Measurements from ENCODE around the gene ZNF592.

DNA sequence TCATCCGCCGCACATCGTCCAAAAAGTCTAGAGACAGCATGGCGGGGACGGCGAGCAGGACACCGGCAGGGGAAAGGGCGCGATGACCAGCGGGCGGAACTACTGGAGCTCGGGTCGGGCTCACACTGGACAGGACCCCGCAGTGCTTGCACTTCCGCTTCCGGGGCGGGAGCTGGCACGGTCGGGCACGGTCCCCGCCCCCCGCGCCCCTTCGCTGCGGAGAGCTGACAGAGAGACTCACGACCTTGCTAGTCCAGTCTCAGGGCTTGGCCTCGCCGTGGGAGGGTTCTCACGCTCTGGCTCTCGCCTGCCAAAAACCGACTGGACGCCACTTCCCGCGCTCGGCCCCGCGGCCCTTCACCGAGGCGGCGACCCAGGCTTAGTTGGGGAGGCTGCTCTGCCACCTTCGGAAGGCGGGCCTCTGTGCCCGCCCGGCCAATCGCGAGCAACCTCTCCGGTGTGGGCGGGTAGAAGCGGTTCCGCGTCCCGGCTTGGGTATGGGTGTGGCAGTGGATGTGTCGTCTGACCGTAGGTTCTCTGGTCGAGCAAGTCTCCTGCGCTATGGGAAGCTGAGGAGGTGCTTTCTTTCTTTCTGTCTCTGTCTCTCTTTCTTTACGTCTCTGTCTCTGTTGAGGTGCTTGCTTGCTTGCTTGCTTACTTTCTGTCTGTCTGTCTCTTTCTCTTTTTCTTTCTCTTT lies 32.2 kb upstream of the ZNF592 start, which contains the start of gene SEC11A:
- TF ChIP-seq, protein P1, sequence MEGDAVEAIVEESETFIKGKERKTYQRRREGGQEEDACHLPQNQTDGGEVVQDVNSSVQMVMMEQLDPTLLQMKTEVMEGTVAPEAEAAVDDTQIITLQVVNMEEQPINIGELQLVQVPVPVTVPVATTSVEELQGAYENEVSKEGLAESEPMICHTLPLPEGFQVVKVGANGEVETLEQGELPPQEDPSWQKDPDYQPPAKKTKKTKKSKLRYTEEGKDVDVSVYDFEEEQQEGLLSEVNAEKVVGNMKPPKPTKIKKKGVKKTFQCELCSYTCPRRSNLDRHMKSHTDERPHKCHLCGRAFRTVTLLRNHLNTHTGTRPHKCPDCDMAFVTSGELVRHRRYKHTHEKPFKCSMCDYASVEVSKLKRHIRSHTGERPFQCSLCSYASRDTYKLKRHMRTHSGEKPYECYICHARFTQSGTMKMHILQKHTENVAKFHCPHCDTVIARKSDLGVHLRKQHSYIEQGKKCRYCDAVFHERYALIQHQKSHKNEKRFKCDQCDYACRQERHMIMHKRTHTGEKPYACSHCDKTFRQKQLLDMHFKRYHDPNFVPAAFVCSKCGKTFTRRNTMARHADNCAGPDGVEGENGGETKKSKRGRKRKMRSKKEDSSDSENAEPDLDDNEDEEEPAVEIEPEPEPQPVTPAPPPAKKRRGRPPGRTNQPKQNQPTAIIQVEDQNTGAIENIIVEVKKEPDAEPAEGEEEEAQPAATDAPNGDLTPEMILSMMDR (IDR thresholded peaks at IDR 0.05 in 2 of 3, conservative IDR thresholded peaks at IDR 0.05 in 1 of 3; ENCODE audit: insufficient read depth in 2 of 3, low read depth in 1 of 3, low read length in 3 of 3): no peak
- TF ChIP-seq CHD2 (IDR thresholded peaks at IDR 0.05; ENCODE audit: low read depth, low read length) (peak; percentile 30), MTA3 (IDR thresholded peaks at IDR 0.05; ENCODE audit: borderline replicate concordance) (peak; percentile 97), HNRNPK (IDR thresholded peaks at IDR 0.05; ENCODE audit: low read depth, low read length, poor library complexity, severe bottlenecking) (no peak), SP2 (IDR thresholded peaks at IDR 0.05; ENCODE audit: extremely low read depth, low read depth, low read length, poor library complexity, severe bottlenecking) (peak; percentile 47), POLR2AphosphoS5 (IDR thresholded peaks at IDR 0.05; ENCODE audit: control insufficient read depth, insufficient read depth, low read depth, low read length) (peak; percentile 76)

Data from K562 (cell line).